ENCODE data around the gene CNN2.

The CNN2 gene

DNA sequence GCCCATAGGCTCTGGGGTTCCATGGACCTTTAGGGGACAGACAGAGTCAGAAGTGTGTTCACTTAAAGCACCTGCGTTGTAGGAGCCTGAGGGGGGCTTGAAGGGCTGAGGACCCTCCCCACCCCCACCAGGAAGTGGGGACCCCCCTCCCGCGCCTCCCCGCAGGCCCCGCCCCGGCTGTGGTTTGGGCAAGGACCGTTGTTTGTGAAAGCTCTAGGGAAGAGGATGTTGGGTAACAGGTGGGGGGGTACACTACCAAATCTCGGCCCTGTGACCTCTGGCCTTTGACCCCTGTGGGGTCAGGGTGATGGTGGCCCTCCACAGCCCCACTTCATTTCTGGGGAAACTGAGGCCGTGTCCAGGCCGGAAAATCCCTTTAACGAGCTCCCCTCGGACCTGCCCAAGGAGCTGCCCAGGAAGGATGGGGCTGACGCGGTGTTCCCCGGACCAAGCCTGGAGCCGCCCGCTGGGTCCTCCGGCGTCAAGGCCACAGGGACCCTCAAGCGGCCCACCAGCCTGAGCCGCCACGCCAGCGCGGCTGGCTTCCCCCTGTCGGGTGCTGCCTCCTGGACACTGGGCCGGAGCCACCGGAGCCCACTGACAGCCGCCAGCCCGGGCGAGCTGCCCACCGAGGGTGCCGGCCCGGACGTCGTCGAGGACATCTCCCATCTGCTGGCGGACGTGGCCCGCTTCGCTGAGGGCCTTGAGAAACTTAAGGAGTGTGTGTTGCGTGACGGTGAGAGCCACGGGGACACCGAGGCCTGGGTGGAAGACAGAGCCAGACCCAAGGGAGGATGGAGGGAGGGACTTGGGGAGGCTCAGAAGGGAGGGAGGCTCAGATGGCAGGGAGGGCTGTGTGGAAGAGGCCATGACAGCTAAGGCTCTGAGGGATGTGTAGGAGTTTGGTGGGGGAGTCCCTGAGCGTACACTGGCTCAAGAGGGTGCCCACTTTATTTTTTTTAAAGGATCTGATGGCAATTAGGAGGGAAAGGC is 41.9 kb downstream of the CNN2 start:
- DNase-seq = peak in 2 of 4 experiments; percentile 74 to 83

GRCh38 chr19:1069009-1069779 is 42.8 kb downstream of the CNN2 start:
- peak in 2 of 4 experiments; percentile 47 to 62 for DNase-seq

DNA sequence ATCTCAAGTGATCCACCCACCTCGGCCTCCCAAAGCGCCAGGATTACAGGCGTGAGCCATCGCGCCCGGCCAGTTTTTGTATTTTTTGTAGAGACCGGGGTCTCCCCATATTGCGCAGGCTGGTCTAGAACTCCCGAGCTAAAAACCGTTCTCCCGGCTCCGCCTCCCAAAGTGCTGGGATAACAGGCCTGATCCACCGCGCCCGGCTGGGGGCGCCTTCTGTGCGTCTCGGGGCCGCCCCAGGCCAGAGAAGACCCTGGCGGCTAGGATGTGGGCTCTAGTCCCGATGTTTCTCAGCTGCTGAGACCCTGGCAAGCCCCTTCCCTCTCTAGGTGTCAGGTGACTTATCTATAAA is 44.1 kb downstream of the CNN2 start:
- DNase-seq = no peak

DNA sequence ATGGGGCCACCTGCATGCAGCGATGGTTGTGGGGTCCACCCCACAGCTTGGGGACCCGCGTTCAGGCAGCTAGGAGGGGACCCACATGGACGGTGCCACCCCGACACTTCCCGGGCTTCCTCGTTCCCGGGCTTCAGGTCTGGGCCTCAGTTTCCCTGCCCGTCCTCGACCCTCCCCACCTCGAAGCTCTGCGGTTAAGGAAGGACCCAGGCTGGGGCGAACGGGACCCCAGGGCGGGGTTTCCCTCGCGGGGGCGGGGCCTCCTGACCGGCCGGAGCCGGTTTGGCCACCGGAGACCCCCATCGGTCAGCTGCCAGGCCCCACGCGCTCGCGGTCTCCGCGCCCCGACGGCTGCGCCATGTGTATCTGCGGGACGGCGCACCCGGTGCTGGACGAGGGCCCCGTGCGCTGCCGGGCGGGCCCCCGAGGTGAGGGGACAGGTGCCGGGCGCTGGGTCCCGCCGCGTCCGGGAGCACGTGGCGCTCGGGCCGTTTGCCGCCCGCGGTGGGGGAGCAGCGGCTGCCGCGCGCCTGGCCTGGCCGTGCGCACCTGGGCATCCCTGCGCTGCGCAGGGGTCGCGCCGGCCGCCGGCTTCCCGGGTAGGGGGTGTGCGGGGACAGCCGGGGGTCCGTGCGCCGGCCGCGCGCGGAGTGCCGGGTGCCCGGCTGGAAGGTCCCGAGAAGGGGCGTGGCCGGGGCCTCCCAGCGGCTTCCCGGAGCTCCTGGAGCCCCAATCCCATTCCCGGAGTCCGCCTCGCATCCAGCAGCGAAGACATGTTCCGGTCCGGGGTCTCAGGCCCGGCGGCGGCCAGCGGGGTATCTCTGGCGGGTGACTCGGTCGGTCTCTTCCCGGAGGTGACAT is 44.8 kb downstream of the CNN2 start:
- DNase-seq = no peak

DNA sequence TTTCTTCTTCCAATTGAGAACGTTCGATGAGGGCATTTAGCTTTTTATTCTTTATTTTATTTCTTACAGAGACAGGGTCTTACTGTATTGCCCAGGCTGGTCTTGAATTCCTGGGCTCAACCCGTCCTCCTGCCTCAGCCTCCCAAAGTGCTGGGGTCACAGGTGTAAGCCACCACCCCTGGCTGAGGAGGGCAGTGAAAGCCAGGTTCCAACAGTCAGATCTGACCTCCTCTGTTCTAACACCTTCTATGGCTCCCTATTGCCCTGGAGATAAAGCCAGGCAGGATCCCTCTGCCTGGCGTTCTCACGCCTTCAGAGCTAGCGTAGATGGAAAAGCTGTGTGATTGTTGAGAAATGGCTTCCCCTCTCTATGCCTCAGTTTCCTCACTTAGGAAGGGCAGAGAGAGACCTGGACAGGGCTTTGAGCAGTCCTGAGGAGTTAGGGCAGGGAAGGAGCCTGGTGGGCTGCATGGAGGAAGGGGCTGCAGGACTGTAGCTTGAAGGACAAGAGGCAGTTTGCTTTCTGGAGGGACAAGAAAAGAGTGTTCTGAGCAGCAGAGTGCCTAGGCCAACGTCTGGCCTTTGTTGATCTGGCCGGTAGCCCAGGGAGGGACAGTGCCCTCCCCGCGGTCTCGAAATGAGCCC is 46.1 kb downstream of the CNN2 start:
- DNase-seq = no peak

DNA sequence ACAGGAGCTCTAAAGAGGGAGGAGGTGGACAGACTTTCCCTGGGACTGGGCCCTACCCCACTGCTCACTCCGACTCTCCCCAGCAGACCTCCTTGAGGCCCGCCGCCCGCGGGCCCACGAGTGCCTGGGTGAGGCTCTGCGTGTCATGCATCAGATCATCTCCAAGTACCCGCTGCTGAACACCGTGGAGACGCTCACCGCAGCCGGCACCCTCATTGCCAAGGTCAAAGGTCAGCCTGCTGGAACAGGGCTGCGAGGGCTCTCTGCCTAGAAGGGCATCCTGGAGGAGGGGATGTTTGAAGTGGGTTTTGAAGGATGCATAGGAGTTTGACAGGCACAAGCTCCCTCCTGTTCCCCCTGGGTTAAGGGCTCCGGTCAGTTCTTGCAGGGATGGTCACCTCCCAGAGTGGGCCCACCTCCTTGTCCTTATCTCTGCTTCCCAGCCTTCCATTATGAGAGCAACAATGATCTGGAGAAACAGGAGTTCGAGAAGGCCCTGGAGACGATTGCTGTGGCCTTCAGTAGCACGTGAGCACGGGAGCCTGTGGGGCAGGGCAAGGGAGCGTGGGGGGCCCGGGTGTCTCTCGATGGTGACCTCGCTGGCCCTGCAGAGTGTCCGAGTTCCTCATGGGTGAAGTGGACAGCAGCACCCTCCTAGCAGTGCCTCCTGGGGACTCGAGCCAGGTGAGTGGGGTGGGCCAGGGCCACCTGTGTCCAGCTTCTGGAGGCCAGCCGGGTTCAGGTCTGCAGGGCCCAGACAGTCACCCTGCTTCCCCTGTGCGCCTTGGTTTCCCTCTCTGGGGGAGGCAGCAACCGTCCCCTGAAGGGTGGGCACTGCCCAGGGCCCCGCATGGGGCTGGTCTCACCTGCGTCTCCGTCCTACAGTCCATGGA is 46.9 kb downstream of the CNN2 start:
- no peak for DNase-seq

DNA sequence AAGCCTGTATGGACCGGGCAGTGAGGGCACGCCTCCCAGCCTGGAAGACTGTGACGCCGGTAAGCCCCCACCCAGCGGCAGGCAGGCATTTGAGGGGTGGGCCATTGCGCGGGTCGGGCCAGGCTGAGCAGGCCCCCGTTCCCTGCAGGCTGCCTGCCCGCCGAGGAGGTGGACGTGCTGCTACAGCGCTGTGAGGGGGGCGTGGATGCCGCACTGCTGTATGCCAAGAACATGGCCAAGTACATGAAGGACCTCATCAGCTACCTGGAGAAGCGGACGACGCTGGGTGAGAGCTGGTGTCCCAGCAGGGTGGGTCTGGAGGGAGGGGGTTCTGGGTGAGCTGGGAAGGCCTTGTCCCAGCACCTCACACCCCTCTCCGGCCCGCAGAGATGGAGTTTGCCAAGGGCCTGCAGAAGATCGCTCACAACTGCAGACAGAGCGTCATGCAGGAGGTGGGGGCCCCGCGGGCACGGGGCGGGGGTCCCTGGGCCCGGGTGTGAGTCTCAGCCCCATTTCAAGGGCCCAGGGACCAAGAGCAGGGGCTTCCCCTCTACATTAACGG is 47.6 kb downstream of the CNN2 start:
- DNase-seq = no peak

DNA sequence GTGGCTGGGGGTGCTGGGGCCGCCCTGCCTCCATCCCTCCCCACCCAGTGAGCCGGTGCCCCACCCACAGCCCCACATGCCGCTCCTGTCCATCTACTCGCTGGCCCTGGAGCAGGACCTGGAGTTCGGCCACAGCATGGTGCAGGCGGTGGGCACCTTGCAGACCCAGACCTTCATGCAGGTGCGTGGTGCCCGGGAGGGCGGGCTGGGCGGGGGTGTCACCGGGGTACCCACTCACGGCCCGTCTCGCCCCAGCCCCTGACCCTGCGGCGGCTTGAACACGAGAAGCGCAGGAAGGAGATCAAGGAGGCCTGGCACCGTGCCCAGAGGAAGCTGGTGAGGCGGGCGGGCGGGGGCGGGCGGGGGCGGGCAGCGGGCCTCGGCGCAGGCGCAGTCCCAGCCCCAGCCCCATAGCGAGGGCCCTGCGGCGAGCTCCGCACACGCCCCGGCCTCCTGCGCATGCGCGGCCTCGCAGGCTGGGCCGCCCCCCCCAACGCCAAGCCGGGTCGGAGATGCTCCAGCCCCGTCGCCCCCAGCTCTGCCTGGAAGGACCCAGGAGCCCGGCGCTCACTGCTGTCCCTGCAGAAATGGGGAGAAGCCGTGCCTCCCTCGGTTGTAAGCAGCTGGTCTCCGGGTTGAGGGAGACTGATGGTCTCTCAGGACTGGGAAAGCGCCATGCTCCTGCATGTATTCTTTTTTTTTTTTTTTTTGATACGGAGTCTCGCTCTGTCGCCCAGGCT is 48.3 kb downstream of the CNN2 start:
- DNase-seq = peak; percentile 60 to 98 (median 84)

- no peak for DNase-seq
Observed at GRCh38 chr19:1076046-1076386, 49.6 kb downstream of the CNN2 start.

DNA sequence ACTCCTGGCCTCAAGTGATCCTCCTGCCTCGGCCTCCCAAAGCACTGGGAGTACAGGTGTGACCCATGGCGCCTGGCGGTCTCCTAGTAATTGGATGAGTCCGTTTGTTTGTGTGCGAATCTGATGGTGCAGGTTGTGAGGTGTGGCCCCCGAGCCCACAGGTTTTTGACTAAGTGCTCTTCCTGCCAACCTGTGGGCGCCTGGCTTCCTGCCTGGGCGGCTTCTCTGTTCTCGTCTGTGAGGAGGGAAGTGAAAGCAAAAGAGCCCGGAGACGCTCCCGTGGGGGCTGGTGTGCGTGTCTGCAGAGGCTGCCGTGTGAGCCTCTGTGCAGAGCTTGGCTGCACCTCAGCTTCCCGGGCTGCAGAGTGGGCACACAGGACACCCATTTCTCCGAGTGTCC is 50.5 kb downstream of the CNN2 start:
- peak; percentile 64 to 88 (median 76) for DNase-seq

GRCh38 chr19:1079566-1080111 is 53.2 kb downstream of the CNN2 start:
- DNase-seq = peak in 2 of 4 experiments; percentile 26 to 53

GRCh38 chr19:1080360-1081161 is 54.2 kb downstream of the CNN2 start:
- DNase-seq = no peak

- no peak for DNase-seq
Observed at GRCh38 chr19:1081301-1082164, 55.1 kb downstream of the CNN2 start.

- peak; percentile 43 to 83 (median 66) for DNase-seq
Observed at GRCh38 chr19:1082165-1082927, 55.9 kb downstream of the CNN2 start.

DNA sequence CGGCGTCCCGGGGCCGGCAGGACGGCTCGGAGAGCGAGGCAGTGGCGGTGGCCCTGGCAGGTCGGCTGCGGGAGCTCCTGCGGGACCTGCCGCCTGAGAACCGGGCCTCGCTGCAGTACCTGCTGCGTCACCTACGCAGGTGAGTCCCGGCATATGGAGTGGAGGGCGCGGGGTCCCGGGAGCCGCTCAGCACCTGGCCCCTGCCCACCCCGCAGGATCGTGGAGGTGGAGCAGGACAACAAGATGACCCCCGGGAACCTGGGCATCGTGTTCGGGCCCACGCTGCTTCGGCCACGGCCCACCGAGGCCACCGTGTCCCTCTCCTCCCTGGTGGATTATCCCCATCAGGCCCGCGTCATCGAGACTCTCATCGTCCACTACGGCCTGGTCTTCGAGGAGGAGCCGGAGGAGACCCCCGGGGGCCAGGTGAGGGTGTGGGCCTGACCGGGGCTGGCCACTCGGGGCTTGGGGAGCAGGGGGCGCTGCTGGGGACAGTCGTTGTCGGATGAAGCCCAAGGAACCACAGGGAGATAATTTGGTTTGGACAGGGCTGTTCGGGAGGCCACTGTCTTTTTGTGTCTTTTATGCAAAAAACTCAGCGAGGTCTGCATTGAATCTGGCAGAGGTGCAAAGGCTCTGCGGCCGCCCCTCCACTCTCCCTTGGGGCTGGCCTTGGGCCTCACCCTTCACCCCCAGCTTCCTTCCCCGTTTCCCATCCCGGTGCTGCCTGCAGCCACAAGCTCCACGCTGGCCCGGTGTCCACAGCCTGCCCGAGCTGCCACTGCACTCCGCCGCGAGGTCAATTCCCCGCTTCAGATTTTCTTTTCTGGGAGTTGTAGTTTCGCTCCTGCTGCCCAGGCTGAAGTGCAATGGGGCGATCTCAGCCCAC is 56.8 kb downstream of the CNN2 start:
- no peak for DNase-seq
